Cortex of kidney (tissue), 1 donor: ENCODE results near the gene ZNF544.

Experiments used
- DNase-seq: peaks from one replicate; lab custom pipeline; 2025; lab: John Stamatoyannopoulos, UW

The ZNF544 gene

GRCh38 chr19:58228585-58229254 lies at the start of gene ZNF544:
Gene ZNF544, plus strand, starts transcription at chr19:58228914. Its CDS starts 15,110 bp downstream, at chr19:58244024.
- DNase-seq, result no peak

- no peak for DNase-seq
These were observed 46.7 kb upstream of the ZNF544 start for GRCh38 chr19:58181902-58182576.

- no peak for DNase-seq
These were observed 46.1 kb upstream of the ZNF544 start for GRCh38 chr19:58182577-58182988.

- no peak for DNase-seq
These were observed 45.5 kb upstream of the ZNF544 start, which contains the start of gene ZNF274 for GRCh38 chr19:58182989-58183816. Gene ZNF274, plus strand, starts transcription at chr19:58183061. Its CDS starts 905 bp downstream, at chr19:58183966.

GRCh38 chr19:58183817-58184215 lies 44.9 kb upstream of the ZNF544 start:
- no peak for DNase-seq

GRCh38 chr19:58196901-58197616 lies 31.7 kb upstream of the ZNF544 start:
- no peak for DNase-seq

- no peak for DNase-seq
These were observed 24.8 kb upstream of the ZNF544 start for GRCh38 chr19:58203814-58204475.

- DNase-seq, result no peak
These were observed 24.1 kb upstream of the ZNF544 start for GRCh38 chr19:58204566-58204965.

GRCh38 chr19:58209577-58209976 lies 19.1 kb upstream of the ZNF544 start:
- DNase-seq, result no peak

- no peak for DNase-seq
These were observed 16.2 kb upstream of the ZNF544 start for GRCh38 chr19:58212336-58213074.

- DNase-seq, result no peak
These were observed 15.7 kb upstream of the ZNF544 start for GRCh38 chr19:58213075-58213369.

- no peak for DNase-seq
These were observed 11.6 kb upstream of the ZNF544 start for GRCh38 chr19:58217069-58217481.

- no peak for DNase-seq
These were observed 10.9 kb upstream of the ZNF544 start for GRCh38 chr19:58217607-58218391.

- DNase-seq, result no peak
These were observed 9.8 kb upstream of the ZNF544 start for GRCh38 chr19:58218899-58219298.

GRCh38 chr19:58227964-58228584 lies 640 bp upstream of the ZNF544 start:
- DNase-seq, result no peak

- no peak for DNase-seq
These were observed 533 bp downstream of the ZNF544 start for GRCh38 chr19:58229255-58229639.

GRCh38 chr19:58237324-58237723 lies 8.6 kb downstream of the ZNF544 start:
- no peak for DNase-seq

- DNase-seq, result no peak
These were observed 14.6 kb downstream of the ZNF544 start for GRCh38 chr19:58243351-58243750.

- no peak for DNase-seq
These were observed 20.2 kb downstream of the ZNF544 start for GRCh38 chr19:58248886-58249285.
